HG02763 (cell line): Measurements from ENCODE around the gene PDCD1LG2.
"Not testable (repeated sequence)": the region's sequence is repeated elsewhere in the genome, so short reads cannot be mapped to it uniquely, and the experiment has no call there.

Experiments used
- ATAC-seq: cut with Tn5 transposase; IDR thresholded peaks from one replicate; pipeline ENCODE4 v1.9.1; 2021; ENCODE audit warnings: mild to moderate bottlenecking, moderate library complexity; ENCODE audit not compliant: unreplicated experiment

The PDCD1LG2 gene

DNA sequence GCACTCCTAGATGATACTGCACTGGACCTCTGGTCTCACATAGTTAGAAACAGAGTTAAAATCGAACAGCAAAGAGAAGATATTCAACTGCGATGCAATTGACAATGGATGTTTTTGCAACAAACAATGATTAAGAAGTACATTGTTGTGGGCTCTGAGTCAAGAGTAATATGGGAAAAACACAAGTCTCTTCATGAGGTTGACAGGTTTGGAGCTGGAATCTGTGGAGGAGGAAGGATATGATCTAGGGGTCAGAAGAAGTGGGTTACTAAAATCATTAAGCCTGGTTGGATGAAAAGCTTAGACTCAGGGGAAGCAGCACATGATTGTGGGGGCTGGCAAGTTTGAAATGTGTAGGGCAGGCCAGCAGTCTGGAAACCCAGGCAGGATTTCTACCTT lies 53.1 kb downstream of the PDCD1LG2 start:
- ATAC-seq: no peak

DNA sequence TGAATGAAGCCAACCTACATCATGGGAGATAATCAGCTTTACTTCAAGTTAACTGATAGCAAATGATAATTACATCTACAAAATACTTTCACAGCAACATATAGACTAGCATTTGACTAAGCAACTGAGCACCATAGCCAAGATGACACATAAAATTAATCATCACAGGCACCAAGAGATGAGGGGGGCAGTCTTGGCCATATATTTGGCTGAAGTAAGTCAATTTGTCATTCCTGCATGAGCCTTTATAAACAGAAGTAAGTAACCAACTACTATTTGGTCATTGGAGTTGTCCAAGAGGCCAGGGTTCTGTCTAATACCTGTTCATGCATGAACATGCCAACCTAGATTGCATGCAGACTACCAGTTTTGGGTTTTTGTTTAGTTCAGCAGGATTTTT lies 53.6 kb downstream of the PDCD1LG2 start:
- no peak for ATAC-seq

DNA sequence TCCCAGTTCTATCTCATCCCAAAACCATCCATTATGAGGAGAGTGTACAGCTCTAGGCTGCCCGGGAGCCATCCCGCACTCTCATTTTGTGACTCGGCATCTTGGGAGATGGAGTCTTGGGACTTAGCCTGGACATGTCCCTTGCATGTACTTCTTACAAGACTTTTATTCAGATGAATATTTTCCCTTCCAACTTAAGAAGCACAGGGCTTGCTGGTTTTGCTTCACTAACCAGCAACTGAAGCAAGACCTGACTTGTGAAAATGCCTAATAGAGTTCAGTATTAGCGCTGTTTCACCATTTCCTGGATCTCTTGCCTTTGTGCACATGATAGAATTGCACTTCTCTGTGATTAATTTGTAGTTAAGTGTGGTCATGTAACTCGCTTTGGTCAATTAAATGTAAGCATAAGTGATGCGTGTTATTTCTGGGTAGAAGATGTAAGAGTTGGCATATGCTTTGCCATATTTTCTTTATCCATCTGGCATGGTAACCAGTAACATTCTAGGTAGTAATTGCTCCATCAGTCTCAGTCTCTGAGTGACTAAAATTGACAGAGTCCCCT lies 55.8 kb downstream of the PDCD1LG2 start:
- no peak for ATAC-seq

DNA sequence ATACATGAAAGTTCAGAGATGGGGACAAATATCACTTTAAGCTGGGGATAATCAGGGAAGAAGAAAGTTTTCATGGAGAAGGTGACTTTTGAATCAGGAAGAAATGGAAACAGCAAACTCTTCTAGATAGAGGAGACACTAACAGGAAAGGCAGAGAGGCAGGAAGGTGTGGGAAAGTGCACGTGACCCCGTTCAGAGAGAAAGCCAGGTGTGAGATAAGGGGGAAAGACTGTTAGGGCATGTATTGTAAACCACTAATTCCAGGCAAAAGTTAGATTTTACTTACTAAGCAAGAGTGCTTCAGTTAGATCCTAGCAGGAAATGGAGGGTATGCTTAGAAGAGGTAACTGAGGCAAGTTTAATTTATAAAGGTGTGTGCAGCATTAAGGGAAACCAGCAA lies 58.5 kb downstream of the PDCD1LG2 start:
- ATAC-seq: no peak

DNA sequence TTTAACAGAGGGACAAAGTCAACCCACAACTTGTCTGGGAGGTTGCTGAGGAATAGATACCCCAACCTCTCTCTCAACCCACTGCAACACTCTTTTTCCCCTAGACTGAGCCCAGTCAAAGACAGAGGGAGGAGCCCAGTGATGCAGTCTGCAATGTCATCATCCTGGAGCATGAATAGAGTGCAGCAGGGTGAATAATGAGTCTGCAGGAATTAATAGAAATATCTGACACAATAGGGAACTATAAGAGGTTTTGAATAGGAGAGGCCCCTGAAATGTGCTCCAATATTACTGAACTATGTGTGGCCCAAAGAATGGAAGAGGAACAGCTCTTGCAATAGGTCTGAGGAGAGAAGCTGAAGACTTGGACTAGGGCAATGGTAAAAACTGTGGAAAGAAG lies 59.1 kb downstream of the PDCD1LG2 start:
- ATAC-seq: no peak

DNA sequence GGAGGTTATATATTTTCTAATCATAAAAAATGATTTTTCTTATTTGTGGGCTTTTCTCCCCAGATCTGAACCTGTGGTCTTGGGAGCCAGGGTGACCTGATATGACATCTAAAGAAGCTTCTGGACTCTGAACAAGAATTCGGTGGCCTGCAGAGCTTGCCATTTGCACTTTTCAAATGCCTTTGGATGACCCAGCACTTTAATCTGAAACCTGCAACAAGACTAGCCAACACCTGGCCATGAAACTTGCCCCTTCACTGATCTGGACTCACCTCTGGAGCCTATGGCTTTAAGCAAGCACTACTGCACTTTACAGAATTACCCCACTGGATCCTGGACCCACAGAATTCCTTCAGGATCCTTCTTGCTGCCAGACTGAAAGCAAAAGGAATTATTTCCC lies 59.6 kb downstream of the PDCD1LG2 start:
- no peak for ATAC-seq

DNA sequence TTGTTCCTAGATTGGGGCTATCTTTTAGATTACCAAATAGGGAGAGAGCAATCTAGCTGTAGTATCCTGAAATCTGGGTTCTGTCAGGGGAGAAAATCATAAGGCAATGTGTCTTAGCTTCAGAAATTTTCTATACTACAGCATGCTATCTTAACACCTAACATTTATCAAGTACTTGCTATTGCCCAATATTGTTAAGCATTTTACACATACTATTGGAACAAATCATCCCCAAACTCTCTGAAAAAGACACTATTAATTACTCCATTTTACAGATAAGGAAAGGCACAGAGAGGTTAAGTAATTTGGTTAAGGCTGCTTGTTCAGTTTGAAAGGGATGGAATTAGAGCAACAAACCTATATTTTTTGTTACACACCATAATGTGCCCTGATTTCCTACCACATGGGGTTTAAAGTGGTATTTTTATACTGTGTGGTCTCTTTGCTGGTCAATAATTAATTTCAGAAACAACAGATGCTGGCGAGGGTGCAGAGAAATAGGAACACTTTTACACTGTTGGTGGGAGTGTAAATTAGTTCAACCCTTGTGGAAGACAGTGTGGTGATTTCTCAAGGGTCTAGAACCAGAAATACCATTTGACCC lies 61.4 kb downstream of the PDCD1LG2 start:
- ATAC-seq: peak; percentile 43

DNA sequence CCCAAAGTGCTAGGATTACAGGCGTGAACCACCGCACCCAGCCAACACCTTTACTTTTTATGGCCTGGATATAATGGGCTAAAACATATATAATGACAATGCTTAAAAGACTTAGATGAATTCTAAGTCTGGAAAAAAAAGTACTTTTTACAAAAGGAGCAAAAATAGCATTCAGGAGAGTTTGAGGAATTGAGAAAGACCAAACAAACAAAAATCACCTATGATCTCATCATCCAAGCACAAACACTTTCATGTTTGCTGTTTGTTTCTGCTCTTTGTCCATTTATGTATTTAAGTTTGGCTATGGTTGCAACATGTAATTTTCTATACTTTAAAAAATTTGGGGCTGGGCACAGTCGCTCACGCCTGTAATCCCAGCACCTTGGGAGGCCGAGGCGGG lies 63.8 kb downstream of the PDCD1LG2 start:
- ATAC-seq: no peak

DNA sequence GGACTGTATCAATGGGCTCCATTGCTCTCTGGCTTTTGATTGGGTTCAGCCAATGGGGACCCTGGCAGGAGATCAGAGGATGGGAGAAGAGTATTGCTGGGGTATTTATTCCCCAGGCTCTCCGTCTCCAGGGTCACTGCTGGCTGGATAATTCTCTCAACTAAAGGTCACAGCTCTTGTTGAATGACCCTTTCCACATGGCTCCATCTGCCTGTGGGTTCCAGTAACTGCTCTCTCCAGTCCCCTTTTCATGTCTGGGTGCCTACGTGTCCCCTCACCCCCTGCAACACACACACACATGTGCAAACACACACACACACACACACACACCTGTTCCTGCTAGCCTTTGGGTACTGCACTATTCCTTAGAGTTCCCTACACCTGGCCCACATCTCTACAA lies 64.7 kb downstream of the PDCD1LG2 start:
- ATAC-seq: no peak

DNA sequence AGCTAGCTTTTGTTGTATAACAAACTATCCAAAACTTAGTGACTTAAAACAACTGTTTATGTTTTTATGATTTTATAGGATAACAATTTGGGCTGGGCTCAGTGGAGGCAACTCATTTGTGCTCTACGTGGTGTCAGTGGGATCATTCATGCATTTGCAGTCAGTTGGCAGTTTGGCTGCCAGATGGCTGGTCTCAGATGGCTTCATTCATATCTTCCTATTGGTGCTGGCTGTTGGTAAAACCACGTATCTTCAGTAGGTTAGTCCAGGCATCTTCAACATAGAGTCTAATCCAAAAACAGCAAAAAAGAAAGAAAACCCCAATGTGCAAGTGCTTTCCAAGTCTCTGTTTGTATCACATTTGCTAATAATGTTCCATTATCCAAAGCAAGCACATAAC lies 66.9 kb downstream of the PDCD1LG2 start:
- ATAC-seq: no peak

DNA sequence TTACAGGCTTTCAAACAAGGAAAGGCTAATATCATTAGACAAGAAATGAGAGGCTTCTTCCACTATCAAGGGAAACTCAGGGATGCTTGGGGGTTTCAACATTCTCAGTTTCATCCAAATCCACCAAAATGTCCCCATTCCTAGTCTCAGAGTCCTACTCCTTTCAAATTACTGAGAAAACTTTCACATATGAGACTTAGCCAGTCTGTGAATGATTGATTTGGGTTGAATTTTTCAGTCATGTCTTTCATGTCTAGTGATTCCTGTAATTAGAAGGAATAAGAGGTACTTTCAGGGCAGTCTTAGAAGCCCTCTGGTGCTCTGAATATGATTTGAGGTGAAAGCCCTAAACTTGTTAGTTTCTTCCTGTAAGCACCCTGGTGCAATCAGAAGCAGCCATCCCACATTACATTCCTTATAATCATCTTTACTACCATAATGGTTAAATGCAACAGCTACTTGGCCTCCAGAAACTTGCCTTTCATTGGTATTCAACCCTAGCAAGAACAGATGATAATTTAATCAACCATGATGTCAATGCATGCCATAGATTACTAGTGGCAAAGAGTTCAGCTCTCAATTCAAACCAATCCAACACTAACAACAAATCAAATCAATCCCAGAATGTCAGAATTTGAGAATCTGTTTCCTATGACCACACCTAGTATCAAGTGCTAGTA lies 67.8 kb downstream of the PDCD1LG2 start:
- ATAC-seq: no peak

DNA sequence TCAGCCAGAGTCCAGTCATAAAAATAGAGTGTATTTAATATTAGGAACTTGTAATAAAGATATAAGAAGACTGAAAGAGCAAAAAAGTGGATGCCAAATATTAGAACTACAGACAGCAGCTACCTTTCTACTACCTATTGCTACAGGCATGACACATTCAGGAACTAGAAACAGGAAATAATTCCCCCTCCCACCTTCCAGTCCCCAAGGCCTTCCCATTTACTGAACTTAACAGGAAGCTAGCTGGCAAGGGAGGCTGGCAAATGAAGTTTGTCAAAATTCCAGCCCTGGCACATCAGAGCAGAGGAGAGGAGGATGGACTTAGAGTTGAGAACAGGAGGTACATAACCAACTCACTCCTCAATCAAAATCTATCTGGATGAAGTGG lies 68.4 kb downstream of the PDCD1LG2 start:
- no peak for ATAC-seq

DNA sequence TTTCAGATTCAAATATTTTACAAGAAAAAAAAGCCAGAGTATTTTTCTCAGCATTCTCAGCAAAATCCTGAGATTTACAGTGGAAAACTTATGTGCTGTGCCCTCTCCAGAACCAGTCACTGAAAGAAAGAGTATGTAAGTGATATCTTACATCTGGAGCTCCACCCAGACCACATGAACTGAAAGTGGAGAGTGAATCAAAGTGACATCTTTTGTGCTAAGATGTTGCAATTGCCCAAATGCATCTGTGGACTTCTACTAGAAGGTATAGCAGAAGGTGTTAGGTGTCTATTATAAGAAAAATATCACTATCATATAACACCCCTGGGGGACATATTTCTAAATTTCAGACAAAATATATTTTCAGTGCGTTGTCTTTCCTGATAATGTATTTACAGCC lies 69.5 kb downstream of the PDCD1LG2 start:
- no peak for ATAC-seq

DNA sequence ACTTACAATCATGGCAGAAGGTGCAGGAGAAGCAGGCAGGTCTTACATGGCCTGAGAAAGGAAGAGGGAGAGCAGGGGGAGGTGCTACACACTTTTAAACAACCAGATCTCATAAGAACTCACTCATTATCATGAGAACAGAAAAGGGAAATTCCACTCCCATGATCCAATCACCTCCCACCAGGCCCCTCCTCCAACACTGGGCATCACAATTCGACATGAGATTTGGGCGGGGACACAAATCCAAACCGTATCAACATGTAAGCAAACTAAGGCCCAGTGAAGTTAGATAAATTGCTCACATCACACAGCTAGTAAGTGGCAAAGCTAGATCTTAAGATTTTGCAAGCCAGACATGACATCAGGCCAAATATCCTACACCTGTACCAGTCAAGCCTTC lies 70.3 kb downstream of the PDCD1LG2 start:
- ATAC-seq: no peak

DNA sequence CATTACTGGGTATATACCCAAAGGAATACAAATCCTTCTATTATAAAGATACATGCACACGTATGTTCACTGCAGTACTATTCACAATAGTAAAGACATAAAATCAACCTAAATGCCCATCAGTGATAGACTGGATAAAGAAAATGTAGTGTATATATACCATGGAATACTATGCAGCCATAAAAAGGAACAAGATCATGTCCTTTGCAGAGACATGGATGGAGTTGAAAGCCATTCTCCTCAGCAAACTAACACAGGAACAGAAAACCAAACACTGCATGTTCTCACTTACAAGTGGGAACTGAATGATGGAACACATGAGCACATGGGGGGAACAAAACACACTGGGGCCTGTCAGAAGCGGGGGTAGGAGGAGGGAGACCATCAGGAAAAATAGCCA lies 71.4 kb downstream of the PDCD1LG2 start:
- not testable (repeated sequence) for ATAC-seq

DNA sequence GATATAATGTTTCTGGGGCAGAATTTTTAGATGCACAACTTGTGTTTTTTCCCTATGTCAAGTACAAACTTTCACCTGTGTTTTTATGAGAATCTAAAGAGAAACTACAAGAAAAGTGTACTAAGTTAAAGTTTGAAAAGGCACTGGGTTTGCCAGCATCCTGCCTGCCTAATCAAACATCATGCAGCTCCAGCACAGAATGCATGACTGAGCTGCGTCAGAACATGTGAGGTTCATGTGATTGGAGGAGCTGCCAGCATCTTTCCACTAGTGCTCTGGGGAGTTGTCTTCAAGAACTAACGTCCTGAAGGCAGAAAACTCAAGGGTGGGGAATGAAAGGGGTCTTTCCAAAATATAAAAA lies 72.5 kb downstream of the PDCD1LG2 start:
- peak; percentile 49 for ATAC-seq

DNA sequence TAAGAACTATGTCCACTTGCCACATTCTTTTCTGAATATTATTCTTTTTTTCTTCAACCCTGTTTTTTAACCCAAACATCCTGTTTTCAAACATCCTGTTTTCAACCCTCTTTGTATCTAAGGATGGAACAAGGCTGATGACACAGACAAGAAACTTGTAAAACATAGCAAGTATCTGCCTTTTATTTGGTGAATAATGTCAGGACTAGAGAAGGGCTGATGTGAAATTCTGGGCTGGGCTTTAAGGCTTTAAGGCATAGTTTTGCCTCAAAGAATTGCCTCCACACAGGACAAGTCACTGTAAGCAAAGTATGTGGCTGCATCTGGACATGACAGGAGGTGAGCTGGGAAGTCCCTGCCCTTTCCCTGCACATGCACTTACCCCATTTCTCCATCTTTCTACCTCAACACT lies 76.1 kb downstream of the PDCD1LG2 start:
- peak; percentile 35 for ATAC-seq

DNA sequence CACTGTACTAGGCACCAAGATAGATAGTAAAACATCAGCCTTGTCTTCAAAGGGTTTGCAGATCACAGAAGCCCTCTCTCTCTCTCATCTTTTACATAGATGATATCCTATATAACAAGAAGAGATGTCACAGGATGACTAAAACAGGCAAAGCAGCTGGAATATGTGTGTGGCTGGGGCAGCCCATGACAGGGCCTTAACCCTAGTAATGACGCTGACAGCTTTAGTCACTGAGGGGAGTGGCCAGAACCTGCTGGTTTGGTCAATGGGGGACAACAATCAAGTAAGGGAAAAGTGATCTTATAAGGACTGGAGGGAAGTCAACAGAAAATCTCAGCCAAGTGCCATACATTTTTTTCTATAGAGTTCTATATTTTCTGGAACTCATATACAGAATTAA lies 76.7 kb downstream of the PDCD1LG2 start:
- ATAC-seq: no peak

DNA sequence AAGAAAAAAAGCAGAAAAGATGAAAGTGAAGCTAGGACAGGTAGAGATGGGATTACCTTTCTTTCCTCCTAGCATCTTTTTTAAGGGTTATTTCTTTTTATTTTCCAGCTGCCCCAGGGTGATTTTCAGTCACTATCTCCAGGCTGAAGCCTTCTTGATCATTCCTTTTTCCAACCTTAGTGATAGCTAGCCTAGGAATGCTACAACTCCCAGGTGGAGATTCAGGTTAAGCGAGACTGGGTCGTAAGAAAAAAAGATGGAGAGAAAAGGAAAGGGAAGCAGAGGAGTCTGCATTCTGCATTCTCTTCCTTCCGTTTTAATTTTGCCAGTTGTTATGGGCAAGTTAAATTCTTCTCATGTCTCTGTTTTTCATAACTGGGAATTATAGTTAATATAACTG lies 81.9 kb downstream of the PDCD1LG2 start:
- ATAC-seq: no peak

DNA sequence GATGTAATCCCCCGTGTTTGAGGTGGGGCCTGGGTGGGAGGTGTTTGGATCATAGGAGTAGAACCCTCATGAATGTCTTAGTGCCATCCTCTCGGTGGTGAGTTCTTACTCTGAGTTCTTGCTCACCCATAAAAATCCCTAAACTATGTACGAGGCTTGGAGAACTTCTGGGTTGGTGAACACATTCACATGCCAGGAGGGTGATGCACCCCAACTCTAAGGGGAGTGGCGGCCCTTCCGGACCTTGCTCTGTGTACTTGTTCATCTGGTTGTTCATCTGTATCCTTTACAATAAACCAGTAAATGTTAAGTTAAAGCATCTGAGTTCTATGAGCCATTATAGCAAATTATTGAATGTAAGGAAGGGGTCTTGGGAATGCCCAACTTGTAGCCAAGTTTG lies 82.6 kb downstream of the PDCD1LG2 start:
- ATAC-seq: no peak

DNA sequence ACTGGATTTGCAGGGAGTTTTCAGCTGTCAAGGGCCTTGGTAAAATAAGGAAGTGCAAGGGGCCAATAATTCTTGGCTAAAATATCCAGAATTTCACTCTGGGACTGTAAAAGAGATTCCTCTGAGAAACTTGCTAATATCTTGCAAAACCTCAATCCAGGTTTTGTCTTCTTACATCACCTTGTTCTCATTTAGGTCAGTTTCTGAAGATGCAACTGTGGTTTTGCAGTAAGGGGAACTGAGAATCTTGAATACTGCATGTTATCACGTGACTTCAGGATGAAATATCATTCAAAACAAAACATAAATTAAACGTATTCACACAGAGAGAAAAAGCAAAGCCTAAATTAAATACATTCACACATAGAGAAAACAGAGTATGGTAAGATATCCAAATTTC lies 83.6 kb downstream of the PDCD1LG2 start:
- peak; percentile 64 for ATAC-seq

DNA sequence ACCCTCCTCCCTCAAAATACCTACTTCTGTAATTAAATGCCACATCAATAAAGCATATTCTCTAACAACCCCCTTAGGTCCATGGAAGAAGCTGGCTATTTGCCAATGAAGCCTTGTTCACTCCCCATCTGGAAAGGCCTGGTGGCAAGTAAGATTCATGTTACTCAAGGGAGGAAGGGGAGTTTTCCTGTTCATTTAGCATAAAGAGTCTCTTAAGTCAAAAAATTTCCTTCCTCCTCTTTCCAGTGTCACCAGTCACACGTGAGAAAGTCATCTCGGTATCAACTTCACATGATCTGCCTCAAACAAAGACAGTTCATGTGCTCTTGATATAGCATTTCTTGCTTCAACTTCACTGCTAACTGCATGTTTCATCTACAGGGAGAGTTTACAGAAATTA lies 85.8 kb downstream of the PDCD1LG2 start:
- ATAC-seq: no peak
